Kidney tubule cell (primary cell): Measurements from ENCODE around the gene ADAM19.
"Not testable (repeated sequence)": the region's sequence is repeated elsewhere in the genome, so short reads cannot be mapped to it uniquely, and the experiment has no call there.

ENCODE experiments used
- DNase-seq: peaks from one replicate; pipeline ENCODE4 v3.0.0-alpha.2; 2018; ENCODE audit warnings: low spot score

The ADAM19 gene

GRCh38 chr5:157460921-157461792 is 114.4 kb downstream of the ADAM19 start:
- no peak for DNase-seq

GRCh38 chr5:157459715-157460599 is 115.6 kb downstream of the ADAM19 start, which contains the start of gene NIPAL4:
Gene NIPAL4 (plus strand): TSS chr5:157460213. CDS start chr5:157460321, 108 bp downstream.
- peak; percentile 26 for DNase-seq

- no peak for DNase-seq
Observed at GRCh38 chr5:157458835-157459234, 116.7 kb downstream of the ADAM19 start.

- DNase-seq: no peak
Observed at GRCh38 chr5:157457391-157457790, 118.2 kb downstream of the ADAM19 start.

GRCh38 chr5:157456301-157456700 is 119.3 kb downstream of the ADAM19 start:
- no peak for DNase-seq

GRCh38 chr5:157455057-157455456 is 120.5 kb downstream of the ADAM19 start:
- no peak for DNase-seq

GRCh38 chr5:157454273-157454672 is 121.3 kb downstream of the ADAM19 start:
- DNase-seq: no peak

- peak; percentile 40 for DNase-seq
Observed at GRCh38 chr5:157451806-157452205, 123.8 kb downstream of the ADAM19 start.

GRCh38 chr5:157450024-157450423 is 125.6 kb downstream of the ADAM19 start:
- DNase-seq: no peak

- DNase-seq: no peak
Observed at GRCh38 chr5:157449011-157449723, 126.4 kb downstream of the ADAM19 start.

- peak; percentile 47 for DNase-seq
Observed at GRCh38 chr5:157447201-157447637, 128.4 kb downstream of the ADAM19 start.

GRCh38 chr5:157446412-157446935 is 129.1 kb downstream of the ADAM19 start:
- DNase-seq: no peak

GRCh38 chr5:157445745-157446411 is 129.7 kb downstream of the ADAM19 start:
- no peak for DNase-seq

- DNase-seq: no peak
Observed at GRCh38 chr5:157444224-157444623, 131.4 kb downstream of the ADAM19 start.

- peak; percentile 51 for DNase-seq
Observed at GRCh38 chr5:157443041-157443549, 132.5 kb downstream of the ADAM19 start.

- DNase-seq: no peak
Observed at GRCh38 chr5:157434096-157434495, 141.5 kb downstream of the ADAM19 start.

GRCh38 chr5:157431544-157432200 is 143.9 kb downstream of the ADAM19 start:
- peak; percentile 79 for DNase-seq

GRCh38 chr5:157429920-157430319 is 145.7 kb downstream of the ADAM19 start:
- DNase-seq: not testable (repeated sequence)
